ENCODE data around the gene KCNE3.

Gene KCNE3

GRCh38 chr11:74464746-74465145 lies 2.6 kb downstream of the KCNE3 start:
- no peak overlapping the region for H3K27ac Mint-ChIP-seq
- peaks cover 65% of the 10 kb centered on the region for H3K27me3 Mint-ChIP-seq
- H3K4me3 Mint-ChIP-seq, result no peak overlapping the region
- H3K4me1 Mint-ChIP-seq, result peaks cover 5% of the 10 kb centered on the region
- no peak for DNase-seq
- CTCF ChIA-PET, result interaction anchor here (3.2 kb wide), 1 partner anchor 12 kb away, joined by 22 read pairs; no protein-coding TSS in a partner anchor
- H3K9me3 Mint-ChIP-seq, result no peaks in the 10 kb centered on the region
- no peaks in the 10 kb centered on the region for H3K36me3 Mint-ChIP-seq

DNA sequence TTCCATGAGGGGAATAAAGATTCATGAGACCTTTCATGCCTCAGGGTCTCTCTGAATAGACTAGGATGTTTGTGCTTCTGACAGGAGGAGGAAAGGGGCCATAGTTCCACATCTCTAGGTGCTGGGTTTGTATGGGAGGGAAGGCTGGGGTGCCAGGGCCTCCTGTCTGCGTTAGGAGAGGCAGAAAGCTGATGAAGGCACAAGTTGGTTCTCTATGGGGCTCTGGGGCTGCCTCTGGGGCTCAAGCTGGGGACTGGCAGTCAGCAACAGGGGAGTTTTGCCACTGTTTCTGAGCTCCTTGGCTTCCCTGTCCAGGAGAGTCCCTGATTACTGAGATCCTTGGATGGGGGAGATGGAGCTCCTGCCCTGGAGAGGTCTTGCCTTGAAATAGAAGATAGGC lies 4.1 kb downstream of the KCNE3 start:
- peaks cover 5% of the 10 kb centered on the region for H3K4me1 Mint-ChIP-seq
- no peaks in the 10 kb centered on the region for H3K36me3 Mint-ChIP-seq
- H3K4me3 Mint-ChIP-seq, result no peak overlapping the region
- no peak overlapping the region for H3K27ac Mint-ChIP-seq
- CTCF ChIA-PET, result interaction anchor here (3.1 to 3.2 kb wide), 2 partner anchors 10 to 14 kb away, joined by 16 to 22 read pairs; no protein-coding TSS in a partner anchor
- H3K27me3 Mint-ChIP-seq, result peaks cover 51% of the 10 kb centered on the region
- H3K9me3 Mint-ChIP-seq, result no peaks in the 10 kb centered on the region
- no peak for DNase-seq

- Mint-ChIP-seq H3K4me3 (no peak overlapping the region), H3K27ac (no peak overlapping the region), H3K4me1 (peaks cover under 1% of the 10 kb centered on the region), H3K36me3 (no peaks in the 10 kb centered on the region), H3K27me3 (peaks cover 46% of the 10 kb centered on the region), H3K9me3 (no peaks in the 10 kb centered on the region)
- CTCF ChIA-PET, result interaction anchor here (3.1 to 3.2 kb wide), 2 partner anchors 9 to 13 kb away, joined by 16 to 22 read pairs; no protein-coding TSS in a partner anchor
- no peak for DNase-seq
Observed at GRCh38 chr11:74462631-74463030, 4.7 kb downstream of the KCNE3 start.

DNA sequence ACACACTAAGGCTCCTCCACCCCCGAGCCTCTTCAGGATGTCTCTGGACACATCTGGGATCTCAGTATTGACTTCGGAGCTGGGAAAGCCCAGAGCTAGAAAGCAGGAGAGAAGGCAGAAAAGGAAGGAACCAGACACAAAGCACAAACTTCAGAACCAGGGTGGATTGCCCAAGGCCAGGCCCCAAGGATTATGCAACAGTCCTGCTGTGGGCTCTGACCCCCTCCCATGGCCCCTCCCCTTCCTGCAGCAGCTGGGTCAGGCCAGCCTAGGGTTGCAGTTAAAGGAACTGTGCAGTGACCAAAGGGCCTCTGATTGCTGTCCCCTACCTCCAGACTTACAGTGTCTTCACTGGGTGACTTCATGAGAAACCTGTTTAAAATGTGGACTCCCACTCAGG lies 5.3 kb downstream of the KCNE3 start:
- Mint-ChIP-seq H3K4me3 (no peak overlapping the region), H3K4me1 (no peaks in the 10 kb centered on the region), H3K27ac (no peak overlapping the region), H3K36me3 (no peaks in the 10 kb centered on the region), H3K9me3 (no peaks in the 10 kb centered on the region), H3K27me3 (peaks cover 39% of the 10 kb centered on the region)
- no peak for DNase-seq
- CTCF ChIA-PET, result interaction anchor here (3.1 to 3.2 kb wide), 2 partner anchors 9 to 13 kb away, joined by 16 to 22 read pairs; no protein-coding TSS in a partner anchor

GRCh38 chr11:74460481-74461154 lies 6.7 kb downstream of the KCNE3 start:
- Mint-ChIP-seq H3K9me3 (no peaks in the 10 kb centered on the region), H3K4me1 (no peaks in the 10 kb centered on the region)
- no peak for DNase-seq

GRCh38 chr11:74460065-74460464 lies 7.3 kb downstream of the KCNE3 start:
- Mint-ChIP-seq H3K36me3 (no peaks in the 10 kb centered on the region), H3K9me3 (no peaks in the 10 kb centered on the region), H3K27ac (no peak overlapping the region), H3K4me1 (no peaks in the 10 kb centered on the region), H3K4me3 (no peak overlapping the region), H3K27me3 (peaks cover 21% of the 10 kb centered on the region)
- no peak for DNase-seq
- CTCF ChIA-PET, result no interaction called here

More at GRCh38 chr11:74460481-74461154, 6.7 kb downstream of the KCNE3 start:
- Mint-ChIP-seq H3K36me3 (no peaks in the 10 kb centered on the region), H3K27ac (no peak overlapping the region), H3K27me3 (peaks cover 25% of the 10 kb centered on the region), H3K4me3 (no peak overlapping the region)
- CTCF ChIA-PET, result no interaction called here

GRCh38 chr11:74459584-74459983 lies 7.8 kb downstream of the KCNE3 start:
- no peaks in the 10 kb centered on the region for H3K36me3 Mint-ChIP-seq
- no peak overlapping the region for H3K27ac Mint-ChIP-seq
- H3K4me3 Mint-ChIP-seq, result no peak overlapping the region
- no peaks in the 10 kb centered on the region for H3K4me1 Mint-ChIP-seq
- peaks cover 19% of the 10 kb centered on the region for H3K27me3 Mint-ChIP-seq
- no peak for DNase-seq
- CTCF ChIA-PET, result no interaction called here
- H3K9me3 Mint-ChIP-seq, result no peaks in the 10 kb centered on the region

- CTCF ChIA-PET, result interaction anchor here (0.8 kb wide), 1 partner anchor 201 kb away, joined by 3 read pairs; no protein-coding TSS in a partner anchor
- Mint-ChIP-seq H3K4me3 (no peak overlapping the region), H3K4me1 (no peaks in the 10 kb centered on the region), H3K27me3 (peaks cover 10% of the 10 kb centered on the region), H3K36me3 (no peaks in the 10 kb centered on the region), H3K9me3 (no peaks in the 10 kb centered on the region), H3K27ac (no peak overlapping the region)
- no peak for DNase-seq
Observed at GRCh38 chr11:74457356-74457755, 10.0 kb downstream of the KCNE3 start.

DNA sequence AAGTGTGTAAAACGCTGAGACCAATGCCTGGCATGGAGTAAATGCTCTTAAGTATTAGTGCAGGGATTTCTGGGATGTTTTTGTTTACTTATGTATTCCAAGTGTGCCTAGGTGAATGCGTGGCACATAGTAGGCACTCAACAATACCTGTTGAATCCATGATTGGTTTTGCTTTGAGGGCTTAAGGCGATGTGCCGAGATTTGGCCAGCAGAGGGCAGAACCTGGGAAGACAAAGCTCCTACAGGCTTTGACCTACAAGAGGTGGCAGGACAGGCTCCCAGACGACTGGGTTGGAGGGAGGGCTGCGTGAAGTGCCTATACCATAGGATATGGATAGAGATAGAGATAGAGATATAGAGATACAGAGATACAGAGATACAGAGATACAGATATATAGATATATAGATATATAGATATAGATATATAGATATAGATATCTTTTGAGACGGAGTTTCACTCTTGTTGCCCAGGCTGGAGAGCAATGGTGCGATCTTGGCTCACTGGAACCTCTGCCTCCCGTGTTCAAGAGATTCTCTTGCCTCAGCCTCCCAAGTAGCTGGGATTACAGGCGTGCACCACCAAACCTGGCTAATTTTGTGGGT lies 13.9 kb downstream of the KCNE3 start:
- Mint-ChIP-seq H3K27me3 (peaks cover 20% of the 10 kb centered on the region), H3K4me1 (peaks cover 2% of the 10 kb centered on the region), H3K4me3 (no peak overlapping the region), H3K27ac (no peak overlapping the region), H3K36me3 (no peaks in the 10 kb centered on the region), H3K9me3 (no peaks in the 10 kb centered on the region)
- CTCF ChIA-PET, result interaction anchor here (0.6 to 6.1 kb wide), 25 partner anchors 10 to 512 kb away, joined by 3 to 97 read pairs (median 4); partner anchors contain the start of genes KCNE3, LIPT2 and PGM2L1
- peak; percentile 77 for DNase-seq

- DNase-seq, result no peak
- H3K27me3 Mint-ChIP-seq, result peaks cover 20% of the 10 kb centered on the region
- CTCF ChIA-PET, result interaction anchor here (0.7 to 6.1 kb wide), 14 partner anchors 11 to 274 kb away, joined by 3 to 97 read pairs (median 5); partner anchors contain the start of gene PGM2L1
- no peak overlapping the region for H3K4me3 Mint-ChIP-seq
- no peaks in the 10 kb centered on the region for H3K36me3 Mint-ChIP-seq
- peaks cover 2% of the 10 kb centered on the region for H3K4me1 Mint-ChIP-seq
- no peaks in the 10 kb centered on the region for H3K9me3 Mint-ChIP-seq
- H3K27ac Mint-ChIP-seq, result no peak overlapping the region
Observed at GRCh38 chr11:74452366-74452765, 15.0 kb downstream of the KCNE3 start.

DNA sequence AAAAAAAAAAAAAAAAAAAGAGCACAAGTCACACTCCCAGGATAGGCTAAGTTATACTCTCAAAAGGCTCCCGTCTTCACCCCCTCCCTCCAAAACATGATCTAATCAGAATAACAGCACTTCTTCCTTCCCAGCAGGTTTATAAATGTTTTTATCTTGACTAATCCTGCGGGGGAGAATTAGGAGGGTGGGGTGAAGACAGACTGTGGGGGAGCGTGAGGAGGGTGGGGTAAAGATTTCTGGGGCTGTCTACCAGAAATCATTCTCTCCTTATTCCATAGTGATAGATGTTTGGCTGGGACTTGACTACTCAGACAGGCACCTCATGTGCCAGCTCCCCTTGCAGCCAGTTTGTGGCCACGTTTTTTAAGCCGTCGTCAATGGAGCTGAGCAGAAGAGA lies 17.0 kb downstream of the KCNE3 start:
- Mint-ChIP-seq H3K4me1 (peaks cover 2% of the 10 kb centered on the region), H3K27ac (no peak overlapping the region), H3K36me3 (no peaks in the 10 kb centered on the region), H3K4me3 (no peak overlapping the region), H3K27me3 (peaks cover 21% of the 10 kb centered on the region), H3K9me3 (no peaks in the 10 kb centered on the region)
- CTCF ChIA-PET, result interaction anchor here (0.6 to 6.1 kb wide), 18 partner anchors 12 to 486 kb away, joined by 3 to 54 read pairs (median 5); no protein-coding TSS in a partner anchor
- DNase-seq, result no peak

DNA sequence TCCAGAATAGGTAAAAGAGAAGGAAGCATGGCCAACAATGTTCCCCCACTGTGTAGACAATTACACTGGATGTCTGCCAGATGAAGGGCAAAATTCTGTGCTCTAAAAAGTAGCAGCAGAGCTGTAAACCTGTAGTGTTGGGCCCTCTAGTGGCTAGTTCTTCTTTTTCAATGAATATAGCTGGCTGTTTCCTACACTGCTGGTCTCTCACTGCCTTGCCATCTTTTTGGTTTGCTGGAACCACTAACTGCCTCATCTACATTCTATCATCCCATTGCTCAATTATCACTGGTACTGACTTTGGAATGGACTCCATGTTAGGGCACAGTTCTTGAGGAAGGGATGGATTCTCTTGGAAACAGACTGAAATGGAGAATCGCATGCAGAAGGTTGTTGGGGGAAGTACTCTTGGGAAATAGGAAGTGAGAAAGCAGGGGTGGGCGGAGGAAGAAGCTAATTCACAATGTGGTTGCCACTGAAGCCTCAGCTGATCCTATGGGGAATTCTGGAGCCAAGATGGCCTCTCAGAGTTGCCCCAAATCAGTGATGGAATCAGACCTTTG lies 17.9 kb downstream of the KCNE3 start:
- peak; percentile 37 for DNase-seq
- Mint-ChIP-seq H3K4me1 (peaks cover 2% of the 10 kb centered on the region), H3K27ac (no peak overlapping the region), H3K27me3 (peaks cover 25% of the 10 kb centered on the region), H3K36me3 (no peaks in the 10 kb centered on the region), H3K4me3 (no peak overlapping the region), H3K9me3 (no peaks in the 10 kb centered on the region)
- CTCF ChIA-PET, result interaction anchor here (0.6 to 6.1 kb wide), 22 partner anchors 12 to 485 kb away, joined by 3 to 54 read pairs (median 5); partner anchors contain the start of gene LIPT2

DNA sequence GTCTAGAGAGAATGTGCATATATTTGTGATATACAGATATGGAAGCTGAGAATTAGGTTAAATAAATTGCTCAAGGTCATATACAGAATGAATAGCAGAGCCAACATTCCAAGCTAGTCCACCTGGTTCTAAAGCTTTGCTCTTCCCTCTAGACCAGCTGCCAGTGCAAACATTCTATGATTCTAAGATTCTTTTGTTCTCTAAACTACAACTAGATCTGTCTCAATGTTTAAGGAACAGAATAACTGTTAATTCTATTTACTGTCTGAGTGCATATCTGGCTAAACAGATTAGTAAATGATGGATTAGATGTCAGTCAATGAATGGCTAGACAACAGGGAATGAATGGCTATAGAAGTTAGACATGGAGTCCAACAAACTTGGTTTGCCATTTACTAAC lies 19.6 kb downstream of the KCNE3 start:
- Mint-ChIP-seq H3K9me3 (no peaks in the 10 kb centered on the region), H3K27ac (no peak overlapping the region), H3K4me1 (peaks cover 2% of the 10 kb centered on the region), H3K27me3 (peaks cover 21% of the 10 kb centered on the region), H3K4me3 (no peak overlapping the region), H3K36me3 (no peaks in the 10 kb centered on the region)
- no peak for DNase-seq
- CTCF ChIA-PET, result interaction anchor here (0.6 to 3.6 kb wide), 6 partner anchors 15 to 255 kb away, joined by 3 to 24 read pairs (median 9); no protein-coding TSS in a partner anchor

DNA sequence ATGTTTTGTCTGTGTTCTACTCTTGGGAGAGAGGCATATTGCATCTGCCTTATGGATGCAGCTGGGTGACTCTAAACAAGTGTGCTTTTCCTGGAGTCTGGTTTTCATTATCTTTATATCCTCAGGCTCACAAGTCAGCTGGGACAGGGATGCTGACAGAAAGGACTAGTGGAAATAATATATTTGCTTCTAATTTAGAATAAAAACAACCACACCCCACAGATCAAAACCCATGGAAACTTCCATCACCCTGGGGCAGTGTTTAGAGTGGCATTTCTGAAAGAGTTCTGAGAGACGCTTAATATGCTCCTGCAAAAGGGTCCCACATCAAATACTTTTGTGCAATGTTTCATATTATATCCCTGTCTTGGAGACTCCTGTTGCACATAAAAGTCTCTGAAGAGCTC lies 20.8 kb downstream of the KCNE3 start:
- H3K27ac Mint-ChIP-seq, result no peak overlapping the region
- H3K4me3 Mint-ChIP-seq, result no peak overlapping the region
- CTCF ChIA-PET, result interaction anchor here (1.2 to 3.0 kb wide), 3 partner anchors 20 to 191 kb away, joined by 4 to 24 read pairs (median 4); no protein-coding TSS in a partner anchor
- no peaks in the 10 kb centered on the region for H3K36me3 Mint-ChIP-seq
- H3K9me3 Mint-ChIP-seq, result no peaks in the 10 kb centered on the region
- DNase-seq, result no peak
- peaks cover 17% of the 10 kb centered on the region for H3K27me3 Mint-ChIP-seq
- H3K4me1 Mint-ChIP-seq, result peaks cover 2% of the 10 kb centered on the region

All from activated naive CD4-positive, alpha-beta T cell treated with anti-CD3 and anti-CD28 coated beads, Interleukin-2, amount 10 ng/mL, durations not matched to agents 7 days and 5 days (primary cell).